AG04450 (cell line): ENCODE measurements around the gene DSTN. TPM values are rescaled to one million over a fixed set of nuclear protein-coding genes. Genes with fewer than 3 reads are reported as not detected.

Experiments
- CTCF ChIA-PET: fragments of 300-600, 350-600 bp; formaldehyde crosslinking; extraction: SDS; loops from one replicate; lab custom pipeline; 2022; ENCODE audit warnings: antibody characterized with exemption, inconsistent platforms; lab: Charles Lee
- POLR2A ChIA-PET: fragments of 350-600 bp; formaldehyde crosslinking; extraction: SDS; loops from one replicate; lab custom pipeline; 2021; ENCODE audit warnings: antibody characterized with exemption, inconsistent platforms; lab: Yijun Ruan, JAX
- DNase-seq: peaks from one replicate; pipeline ENCODE4 v3.0.0-alpha.2; 2011; ENCODE audit warnings: low read depth, low spot score
- H3K27ac ChIP-seq: one replicate; pipeline ENCODE4 v1.5.1; 2012; ENCODE audit warnings: low read depth, low read length, control low read depth
- H3K27me3 ChIP-seq: one replicate; pipeline ENCODE4 v1.6.0; 2012; ENCODE audit warnings: low read length; ENCODE audit not compliant: control insufficient read depth, insufficient read depth
- H3K4me3 ChIP-seq: 2 replicates; pipeline ENCODE4 v1.5.1; 2011; ENCODE audit warnings: mild to moderate bottlenecking, low read depth, low read length, control low read depth
- H3K9me3 ChIP-seq: 2 replicates; pipeline ENCODE4 v1.5.1; 2012; ENCODE audit warnings: low read length; ENCODE audit not compliant: control insufficient read depth, insufficient read depth
- polyA plus RNA-seq: library from polyadenylated mRNA; depleted of rRNA; stranded (reverse); fragments of >200 nt; gene quantifications from 2 replicates; pipeline ENCODE4 v1.2.3, GENCODE V29; 2011
- TF ChIP-seq, protein P1 (sequence below): IDR thresholded peaks from 2 replicates; pipeline ENCODE4 v1.5.1; 2011; ENCODE audit warnings: low read depth, low read length, control low read depth, inconsistent platforms

The DSTN gene
- polyA plus RNA-seq, 1 experiment, result 414 TPM

DNA sequence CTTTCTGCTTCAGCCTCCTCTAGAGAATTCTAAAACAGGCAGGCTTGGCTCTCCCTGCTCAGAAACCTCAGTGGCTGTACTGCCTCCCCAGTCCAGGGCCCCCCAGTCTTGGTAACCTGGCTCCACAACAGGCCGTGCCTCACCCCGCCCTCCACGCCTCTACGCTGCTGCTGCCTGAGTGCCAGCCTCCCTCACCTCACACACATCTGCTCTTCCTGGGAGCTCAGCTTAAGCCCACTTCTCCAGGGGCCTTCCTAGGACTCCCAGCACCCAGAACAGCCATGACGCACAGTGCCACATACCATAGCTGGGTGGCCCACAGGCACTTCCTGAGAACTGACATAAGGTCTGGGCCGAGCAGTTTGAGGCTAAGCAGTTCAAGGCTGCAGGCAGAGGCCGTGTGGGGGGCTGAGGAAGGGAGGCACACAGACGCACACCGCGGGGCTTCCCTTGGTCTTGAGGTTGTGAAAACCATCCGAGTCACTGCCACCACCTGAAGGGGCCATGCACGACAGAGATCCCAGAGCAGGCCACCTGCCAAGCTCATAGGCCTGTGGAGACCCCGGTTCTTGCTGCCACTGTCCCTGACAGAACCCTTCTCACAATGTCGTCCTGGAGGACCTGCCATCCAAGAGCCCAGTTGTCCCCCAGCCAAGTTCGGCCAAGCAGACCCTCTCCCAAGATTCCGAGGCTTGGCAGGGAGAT is 42.6 kb downstream of the DSTN start:
- TF ChIP-seq, protein P1, sequence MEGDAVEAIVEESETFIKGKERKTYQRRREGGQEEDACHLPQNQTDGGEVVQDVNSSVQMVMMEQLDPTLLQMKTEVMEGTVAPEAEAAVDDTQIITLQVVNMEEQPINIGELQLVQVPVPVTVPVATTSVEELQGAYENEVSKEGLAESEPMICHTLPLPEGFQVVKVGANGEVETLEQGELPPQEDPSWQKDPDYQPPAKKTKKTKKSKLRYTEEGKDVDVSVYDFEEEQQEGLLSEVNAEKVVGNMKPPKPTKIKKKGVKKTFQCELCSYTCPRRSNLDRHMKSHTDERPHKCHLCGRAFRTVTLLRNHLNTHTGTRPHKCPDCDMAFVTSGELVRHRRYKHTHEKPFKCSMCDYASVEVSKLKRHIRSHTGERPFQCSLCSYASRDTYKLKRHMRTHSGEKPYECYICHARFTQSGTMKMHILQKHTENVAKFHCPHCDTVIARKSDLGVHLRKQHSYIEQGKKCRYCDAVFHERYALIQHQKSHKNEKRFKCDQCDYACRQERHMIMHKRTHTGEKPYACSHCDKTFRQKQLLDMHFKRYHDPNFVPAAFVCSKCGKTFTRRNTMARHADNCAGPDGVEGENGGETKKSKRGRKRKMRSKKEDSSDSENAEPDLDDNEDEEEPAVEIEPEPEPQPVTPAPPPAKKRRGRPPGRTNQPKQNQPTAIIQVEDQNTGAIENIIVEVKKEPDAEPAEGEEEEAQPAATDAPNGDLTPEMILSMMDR, result no peak
- Histone ChIP-seq H3K4me3 (no peak overlapping the region), H3K27ac (peak overlapping the region; percentile 57), H3K9me3 (no peaks in the 10 kb centered on the region; the same call in 1 of the 2 replicates), H3K27me3 (no peaks in the 10 kb centered on the region)
- no peak for DNase-seq
- CTCF ChIA-PET, result no interaction called here
- POLR2A ChIA-PET, result no interaction called here

DNA sequence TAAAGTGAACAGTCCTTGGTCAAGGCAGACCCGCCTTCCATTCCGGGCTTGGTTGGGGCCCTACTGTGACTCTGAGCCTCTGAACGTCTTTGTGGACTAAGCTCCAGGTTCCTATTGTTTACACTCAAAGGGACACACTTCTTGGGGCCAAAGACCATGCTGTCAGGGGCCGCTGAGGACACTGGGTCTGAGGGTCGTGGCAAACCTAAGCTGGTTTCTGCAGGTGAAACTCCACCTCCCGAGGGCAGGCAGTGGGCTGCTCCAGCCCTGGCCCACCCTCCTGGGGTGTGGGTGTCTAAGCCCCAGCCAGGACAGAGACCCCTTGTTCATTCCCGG is 43.1 kb downstream of the DSTN start:
- H3K4me3 ChIP-seq, result no peak overlapping the region

DNA sequence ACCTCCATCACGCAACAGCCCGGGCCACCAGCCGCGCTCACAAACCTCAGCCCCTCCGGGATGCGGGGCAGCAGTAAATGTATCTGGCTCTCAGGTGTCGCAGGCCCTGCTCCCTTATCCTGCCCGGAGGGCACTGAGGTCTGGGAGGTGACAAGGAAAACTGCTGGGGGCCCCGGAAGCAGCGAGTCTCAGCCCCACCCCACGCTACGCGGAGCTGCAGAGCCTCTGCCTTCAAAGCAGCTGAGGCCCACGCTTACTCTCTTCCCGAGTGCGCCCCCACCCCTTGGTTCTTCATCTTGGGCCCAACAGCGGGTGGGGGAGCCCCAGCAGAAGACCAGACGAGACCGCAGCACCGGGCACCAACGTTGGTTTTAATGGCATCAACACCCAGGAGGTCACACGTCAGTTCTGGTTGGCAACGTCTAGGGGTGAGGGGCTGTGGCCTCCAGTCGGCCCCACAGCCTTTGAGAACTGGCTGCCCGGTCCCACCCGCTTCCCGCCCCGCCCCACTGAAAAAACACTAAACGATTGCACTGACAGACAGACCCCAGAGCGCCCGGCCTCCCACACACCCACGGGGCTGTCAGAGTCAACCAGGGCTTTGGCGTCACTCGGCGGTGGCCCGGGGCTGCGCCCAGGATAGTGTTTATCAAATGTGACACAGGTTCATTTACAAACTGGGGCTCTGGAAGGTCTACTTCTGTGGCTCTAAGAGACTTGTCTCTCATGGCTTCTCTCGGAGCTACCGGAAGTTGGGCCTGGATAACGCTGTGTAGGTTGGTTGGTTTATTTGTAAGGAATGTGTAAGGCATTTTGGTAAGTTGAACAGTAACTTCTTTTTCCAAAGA is 43.7 kb downstream of the DSTN start:
- CTCF ChIA-PET, result interaction anchor here (0.6 kb wide), 1 partner anchor 109 kb away, joined by 5 read pairs; no protein-coding TSS in a partner anchor
- Histone ChIP-seq H3K27ac (peak overlapping the region; percentile 47), H3K9me3 (no peaks in the 10 kb centered on the region; the same call in 1 of the 2 replicates), H3K4me3 (no peak overlapping the region), H3K27me3 (no peaks in the 10 kb centered on the region)
- TF ChIP-seq, protein P1, result no peak
- DNase-seq, result no peak
- POLR2A ChIA-PET, result interaction anchor here (0.6 kb wide), 1 partner anchor 30 kb away, joined by 3 read pairs; no protein-coding TSS in a partner anchor

More for the DNA sequence above, 43.1 kb downstream of the DSTN start:
- TF ChIP-seq, protein P1, result no peak
- ChIA-PET POLR2A (interaction anchor here (0.6 kb wide), 1 partner anchor 29 kb away, joined by 3 read pairs; no protein-coding TSS in a partner anchor), CTCF (no interaction called here)
- no peak for DNase-seq
- Histone ChIP-seq H3K9me3 (no peaks in the 10 kb centered on the region; the same call in 1 of the 2 replicates), H3K27me3 (no peaks in the 10 kb centered on the region), H3K27ac (peak overlapping the region; percentile 39)

DNA sequence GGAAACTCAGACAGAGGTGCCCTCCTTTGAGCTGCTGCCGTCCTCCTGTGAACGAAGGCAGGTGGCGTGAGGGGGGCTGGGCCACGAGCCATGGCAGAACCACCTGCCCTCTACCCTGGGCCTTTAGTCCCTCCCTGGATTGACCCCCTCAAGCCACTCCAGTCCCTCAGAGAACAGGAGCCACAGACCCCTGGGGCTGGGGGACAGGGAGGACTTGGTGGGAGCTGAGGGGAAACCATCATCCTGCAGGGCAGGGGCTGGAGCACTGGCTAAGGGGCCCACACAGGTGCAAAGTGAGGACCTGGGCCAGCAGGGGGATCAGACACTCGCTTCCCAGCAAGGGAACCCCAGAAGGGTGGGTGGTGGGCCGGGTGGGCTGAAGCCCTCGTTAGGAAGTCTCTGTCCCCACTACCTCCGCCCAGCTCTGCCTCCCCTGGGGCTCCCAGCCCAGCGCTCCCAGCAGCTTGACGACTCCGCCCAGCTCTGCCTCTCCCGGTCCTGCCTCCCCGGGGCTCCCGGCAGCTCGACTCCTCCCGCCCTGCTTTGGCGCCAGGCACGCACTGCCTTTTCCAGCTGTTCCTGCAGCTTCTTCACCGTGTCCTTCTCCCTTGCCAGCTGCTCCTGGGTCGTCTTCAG is 44.4 kb downstream of the DSTN start:
- no peak for DNase-seq
- Histone ChIP-seq H3K27me3 (no peaks in the 10 kb centered on the region), H3K9me3 (no peaks in the 10 kb centered on the region; the same call in 1 of the 2 replicates), H3K27ac (peak overlapping the region; percentile 47), H3K4me3 (no peak overlapping the region)
- POLR2A ChIA-PET, result no interaction called here
- TF ChIP-seq, protein P1, result no peak
- CTCF ChIA-PET, result interaction anchor here (0.6 kb wide), 1 partner anchor 110 kb away, joined by 5 read pairs; no protein-coding TSS in a partner anchor
